Measurements from ENCODE around the gene ATAD3A.

DNA sequence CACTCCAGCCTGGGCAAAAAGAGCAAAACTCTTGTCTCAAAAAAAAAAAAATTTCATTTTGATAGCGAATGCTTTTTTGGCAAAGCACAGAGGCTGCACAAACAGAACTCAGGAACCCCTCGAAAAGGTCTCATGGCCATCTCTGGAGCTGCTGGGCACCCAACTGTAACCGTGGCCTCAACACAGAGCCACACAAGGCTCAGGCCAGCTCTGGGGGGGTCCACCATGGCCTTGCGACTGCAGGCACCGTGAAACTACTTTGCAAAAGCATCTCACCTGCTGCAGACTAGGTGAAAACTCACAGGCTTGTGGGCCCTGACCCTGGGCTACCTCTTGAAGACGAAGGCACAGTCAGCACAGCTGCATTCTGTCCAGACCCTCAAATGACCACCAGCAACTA, 44.5 kb downstream of the ATAD3A start:
- TF ChIP-seq EZH2phosphoT487 (IDR thresholded peaks at IDR 0.05; ENCODE audit: borderline replicate concordance, low read length): no peak
- TF ChIP-seq, protein P1, sequence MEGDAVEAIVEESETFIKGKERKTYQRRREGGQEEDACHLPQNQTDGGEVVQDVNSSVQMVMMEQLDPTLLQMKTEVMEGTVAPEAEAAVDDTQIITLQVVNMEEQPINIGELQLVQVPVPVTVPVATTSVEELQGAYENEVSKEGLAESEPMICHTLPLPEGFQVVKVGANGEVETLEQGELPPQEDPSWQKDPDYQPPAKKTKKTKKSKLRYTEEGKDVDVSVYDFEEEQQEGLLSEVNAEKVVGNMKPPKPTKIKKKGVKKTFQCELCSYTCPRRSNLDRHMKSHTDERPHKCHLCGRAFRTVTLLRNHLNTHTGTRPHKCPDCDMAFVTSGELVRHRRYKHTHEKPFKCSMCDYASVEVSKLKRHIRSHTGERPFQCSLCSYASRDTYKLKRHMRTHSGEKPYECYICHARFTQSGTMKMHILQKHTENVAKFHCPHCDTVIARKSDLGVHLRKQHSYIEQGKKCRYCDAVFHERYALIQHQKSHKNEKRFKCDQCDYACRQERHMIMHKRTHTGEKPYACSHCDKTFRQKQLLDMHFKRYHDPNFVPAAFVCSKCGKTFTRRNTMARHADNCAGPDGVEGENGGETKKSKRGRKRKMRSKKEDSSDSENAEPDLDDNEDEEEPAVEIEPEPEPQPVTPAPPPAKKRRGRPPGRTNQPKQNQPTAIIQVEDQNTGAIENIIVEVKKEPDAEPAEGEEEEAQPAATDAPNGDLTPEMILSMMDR (IDR thresholded peaks at IDR 0.05; ENCODE audit: low read depth, low read length, poor library complexity, severe bottlenecking): no peak
